WI38 (cell line): ENCODE results near the gene CACNA1A.

Experiments used
- H3K4me3 ChIP-seq: 2 replicates; pipeline ENCODE4 v1.5.1; 2011; ENCODE audit warnings: low read depth, mild to moderate bottlenecking, control low read depth, low read length
- CTCF ChIP-seq: IDR thresholded peaks from 2 replicates; pipeline ENCODE4 v1.5.1; 2012; ENCODE audit warnings: low read depth, mild to moderate bottlenecking, control low read depth, low read length

The CACNA1A gene

GRCh38 chr19:13231663-13232062, 274.6 kb downstream of the CACNA1A start:
- no peak for TF ChIP-seq CTCF
- no peak overlapping the region for H3K4me3 ChIP-seq

GRCh38 chr19:13229246-13229645, 277.0 kb downstream of the CACNA1A start:
- no peak overlapping the region for H3K4me3 ChIP-seq
- no peak for TF ChIP-seq CTCF

GRCh38 chr19:13228561-13228960, 277.7 kb downstream of the CACNA1A start:
- H3K4me3 ChIP-seq: no peak overlapping the region
- TF ChIP-seq CTCF: no peak

- no peak for TF ChIP-seq CTCF
- no peak overlapping the region for H3K4me3 ChIP-seq
Measured at GRCh38 chr19:13226983-13227382, 279.3 kb downstream of the CACNA1A start.

GRCh38 chr19:13225973-13226865, 280.1 kb downstream of the CACNA1A start:
- no peak overlapping the region for H3K4me3 ChIP-seq
- TF ChIP-seq CTCF: no peak

GRCh38 chr19:13225085-13225484, 281.2 kb downstream of the CACNA1A start:
- no peak overlapping the region for H3K4me3 ChIP-seq
- TF ChIP-seq CTCF: no peak

GRCh38 chr19:13220847-13221246, 285.4 kb downstream of the CACNA1A start:
- no peak for TF ChIP-seq CTCF
- H3K4me3 ChIP-seq: no peak overlapping the region
